Measurements from ENCODE around the gene BICC1. TPM values are rescaled to one million over a fixed set of nuclear protein-coding genes. Genes with fewer than 3 reads are reported as not detected.

BICC1 gene
- total RNA-seq, 1 experiment from 2014 or later: 13.9 TPM

- ChIA-PET CTCF (interaction anchor here (0.6 kb wide), 1 partner anchor 306 kb away, joined by 5 read pairs; no protein-coding TSS in a partner anchor), POLR2A (ENCODE audit: unreplicated experiment) (no interaction called here)
- no peak for TF ChIP-seq EZH2 (IDR thresholded peaks at IDR 0.05; ENCODE audit: low read length, unreplicated experiment)
- no peak for TF ChIP-seq EZH2phosphoT487 (IDR thresholded peaks at IDR 0.05; ENCODE audit: borderline replicate concordance, low read length)
- TF ChIP-seq CTCF (conservative IDR thresholded peaks at IDR 0.05; ENCODE audit: low read depth, low read length): no peak
- Histone ChIP-seq H3K27ac (ENCODE audit: low read length) (no peak overlapping the region), H3K9ac (ENCODE audit: low read length) (no peak overlapping the region), H4K20me1 (ENCODE audit: low read length) (no peaks in the 10 kb centered on the region), H3K27me3 (ENCODE audit: low read length) (no peaks in the 10 kb centered on the region), H2AFZ (ENCODE audit: low read length) (no peak overlapping the region), H3F3A (ENCODE audit: low read length, unreplicated experiment) (no peaks in the 10 kb centered on the region), H3K4me1 (ENCODE audit: insufficient read depth, low read length) (peaks cover 20% of the 10 kb centered on the region), H3K4me3 (ENCODE audit: low read length) (no peak overlapping the region), H3K9me3 (ENCODE audit: low read length) (no peaks in the 10 kb centered on the region), H3K9me2 (replicated peaks; ENCODE audit: low read length) (no peaks in the 10 kb centered on the region), H3K4me2 (ENCODE audit: low read length) (no peak overlapping the region), H3K79me2 (ENCODE audit: low read length) (no peaks in the 10 kb centered on the region), H3K36me3 (ENCODE audit: low read depth, low read length) (no peaks in the 10 kb centered on the region)
- no peak for ATAC-seq
- DNase-seq: no peak
- intact Hi-C loops (cut with micrococcal nuclease): loop anchor here (2.0 kb wide), 1 partner anchor 71 kb away; no protein-coding TSS in a partner anchor
- BruUV-seq (replicated peaks): no TSS peak
Measured at GRCh38 chr10:58785354-58785753, 272.7 kb downstream of the BICC1 start.

GRCh38 chr10:58791137-58791536 lies 278.5 kb downstream of the BICC1 start:
- peak overlapping the region; percentile 19; the same call in 1 of the 2 replicates for H3K27ac ChIP-seq (ENCODE audit: low read length)
- no peak overlapping the region for H3K9ac ChIP-seq (ENCODE audit: low read length)
- no peak overlapping the region for H3K4me2 ChIP-seq (ENCODE audit: low read length)
- H3K4me3 ChIP-seq (ENCODE audit: low read length): no peak overlapping the region
- ATAC-seq: peak; percentile 82
- no peaks in the 10 kb centered on the region for H3K9me2 ChIP-seq (replicated peaks; ENCODE audit: low read length)
- TF ChIP-seq EZH2phosphoT487 (IDR thresholded peaks at IDR 0.05; ENCODE audit: borderline replicate concordance, low read length): no peak
- TF ChIP-seq EZH2 (IDR thresholded peaks at IDR 0.05; ENCODE audit: low read length, unreplicated experiment): no peak
- no peak for TF ChIP-seq CTCF (conservative IDR thresholded peaks at IDR 0.05; ENCODE audit: low read depth, low read length)
- ChIA-PET POLR2A (ENCODE audit: unreplicated experiment) (no interaction called here), CTCF (no interaction called here)
- H3F3A ChIP-seq (ENCODE audit: low read length, unreplicated experiment): no peaks in the 10 kb centered on the region
- no peaks in the 10 kb centered on the region for H3K79me2 ChIP-seq (ENCODE audit: low read length)
- no peak overlapping the region for H2AFZ ChIP-seq (ENCODE audit: low read length)
- intact Hi-C loops (cut with micrococcal nuclease): no loop called here
- peak; percentile 96 for DNase-seq
- no peaks in the 10 kb centered on the region for H3K9me3 ChIP-seq (ENCODE audit: low read length)
- H4K20me1 ChIP-seq (ENCODE audit: low read length): no peaks in the 10 kb centered on the region
- no peaks in the 10 kb centered on the region for H3K27me3 ChIP-seq (ENCODE audit: low read length)
- H3K36me3 ChIP-seq (ENCODE audit: low read depth, low read length): no peaks in the 10 kb centered on the region
- no TSS peak for BruUV-seq (replicated peaks)
- H3K4me1 ChIP-seq (ENCODE audit: insufficient read depth, low read length): peaks cover 11% of the 10 kb centered on the region

GRCh38 chr10:58795560-58795959 lies 282.9 kb downstream of the BICC1 start:
- POLR2A ChIA-PET (ENCODE audit: unreplicated experiment): no interaction called here
- H3K27me3 ChIP-seq (ENCODE audit: low read length): no peaks in the 10 kb centered on the region
- peaks cover 20% of the 10 kb centered on the region for H3K4me1 ChIP-seq (ENCODE audit: insufficient read depth, low read length)
- H3K27ac ChIP-seq (ENCODE audit: low read length): no peak overlapping the region
- CTCF ChIA-PET: no interaction called here
- no peaks in the 10 kb centered on the region for H3K9me2 ChIP-seq (replicated peaks; ENCODE audit: low read length)
- ATAC-seq (no peak), DNase-seq (no peak)
- H3K4me2 ChIP-seq (ENCODE audit: low read length): no peak overlapping the region
- TF ChIP-seq CTCF (conservative IDR thresholded peaks at IDR 0.05; ENCODE audit: low read depth, low read length): no peak
- TF ChIP-seq EZH2phosphoT487 (IDR thresholded peaks at IDR 0.05; ENCODE audit: borderline replicate concordance, low read length): no peak
- TF ChIP-seq EZH2 (IDR thresholded peaks at IDR 0.05; ENCODE audit: low read length, unreplicated experiment): no peak
- no peaks in the 10 kb centered on the region for H3F3A ChIP-seq (ENCODE audit: low read length, unreplicated experiment)
- no TSS peak for BruUV-seq (replicated peaks)
- no peak overlapping the region for H2AFZ ChIP-seq (ENCODE audit: low read length)
- H3K36me3 ChIP-seq (ENCODE audit: low read depth, low read length): no peaks in the 10 kb centered on the region
- H4K20me1 ChIP-seq (ENCODE audit: low read length): no peaks in the 10 kb centered on the region
- no peak overlapping the region for H3K9ac ChIP-seq (ENCODE audit: low read length)
- intact Hi-C loops (cut with micrococcal nuclease): no loop called here
- H3K4me3 ChIP-seq (ENCODE audit: low read length): no peak overlapping the region
- H3K9me3 ChIP-seq (ENCODE audit: low read length): no peaks in the 10 kb centered on the region
- no peaks in the 10 kb centered on the region for H3K79me2 ChIP-seq (ENCODE audit: low read length)

Data from PC-3 (cell line).